Measurements from ENCODE around the gene TSC22D2. TPM values are rescaled to one million over a fixed set of nuclear protein-coding genes. Genes with fewer than 3 reads are reported as not detected.

TSC22D2 gene
- 45.0 TPM for total RNA-seq

GRCh38 chr3:150408221-150409124 lies at the start of gene TSC22D2:
Gene TSC22D2 (plus strand): TSS chr3:150408298. CDS start chr3:150409351, 1,053 bp downstream.

Other genes with a start within 250 kb of the TSC22D2 start
- 209 TPM for gene SERP1, start 138.2 kb downstream of the TSC22D2 start, total RNA-seq
- gene EIF2A, start 138.5 kb downstream of the TSC22D2 start, total RNA-seq: 112 TPM
- 92.4 TPM for gene SELENOT, start 195.0 kb downstream of the TSC22D2 start, total RNA-seq